GM12878 (cell line): Measurements from ENCODE around the gene TACSTD2. TPM values are rescaled to one million over a fixed set of nuclear protein-coding genes. Genes with fewer than 3 reads are reported as not detected.
"Not testable (repeated sequence)": the region's sequence is repeated elsewhere in the genome, so short reads cannot be mapped to it uniquely, and the experiment has no call there.

Source experiments
- ATAC-seq: fragments of 200-7000 bp; cut with Tn5 transposase; 3 replicates; pipeline ENCODE4 v1.9.1; 2020; ENCODE audit warnings: mild to moderate bottlenecking, moderate library complexity
- BruUV-seq: library from RNA; stranded (reverse); fragments of 400-500 nt; replicated peaks from 2 replicates; lab custom pipeline; 2021; lab: Mats Ljungman, UMichigan
- CTCF ChIA-PET: fragments of 300-600 bp; sonication (Branson Sonifier 250); formaldehyde crosslinking; extraction: SDS; loops from one replicate; lab custom pipeline; 2021; ENCODE audit warnings: inconsistent platforms; lab: Yijun Ruan, JAX
- POLR2A ChIA-PET: fragments of 350-600 bp; formaldehyde crosslinking; extraction: SDS; loops from one replicate; lab custom pipeline; 2021; ENCODE audit warnings: inconsistent platforms; lab: Charles Lee
- RAD21 ChIA-PET: fragments of 300-600 bp; sonication (Branson Sonifier 250); formaldehyde crosslinking; loops from one replicate; lab custom pipeline; 2023; ENCODE audit warnings: antibody characterized with exemption; ENCODE audit not compliant: unreplicated experiment; lab: Charles Lee
- SMC1A ChIA-PET: fragments of 300-600 bp; sonication (Branson Sonifier 250); formaldehyde crosslinking; loops from one replicate; lab custom pipeline; 2023; ENCODE audit not compliant: unreplicated experiment, uncharacterized antibody; lab: Charles Lee
- DNase-seq: peaks from one replicate; pipeline ENCODE4 v3.0.0-alpha.2; 2011; ENCODE audit warnings: low read depth, low spot score
- FAIRE-seq: peaks from 3 replicates; lab custom pipeline; 2011; peaks lifted over from hg19 to GRCh38; lab: Jason Lieb, UNC
- H2AFZ ChIP-seq: 2 replicates; pipeline ENCODE4 v1.6.0; 2011; ENCODE audit warnings: low read depth, low read length, control low read depth; ENCODE audit not compliant: control insufficient read depth
- H3K27ac ChIP-seq: 2 replicates; pipeline ENCODE4 v1.5.1; 2011; ENCODE audit warnings: control low read depth; ENCODE audit not compliant: control insufficient read depth, insufficient read depth
- H3K27me3 ChIP-seq, 2 experiments: replicated peaks in 1 of 2; 2 replicates each; pipeline versions ENCODE4 v1.6.0 to v1.6.1; 2011; ENCODE audit warnings: low read length in 1 of 2; ENCODE audit not compliant: control insufficient read depth in 2 of 2, insufficient read depth in 2 of 2
- H3K36me3 ChIP-seq, 2 experiments: 2 replicates each; pipeline ENCODE4 v1.5.1; 2011; ENCODE audit warnings: low read length in 1 of 2; ENCODE audit not compliant: control insufficient read depth in 2 of 2, insufficient read depth in 2 of 2
- H3K4me1 ChIP-seq: 2 replicates; pipeline ENCODE4 v1.6.1; 2011; ENCODE audit warnings: mild to moderate bottlenecking, low read length, moderate library complexity, mixed read lengths; ENCODE audit not compliant: control insufficient read depth, insufficient read depth
- H3K4me2 ChIP-seq: 2 replicates; pipeline ENCODE4 v1.6.0; 2011; ENCODE audit warnings: control low read depth; ENCODE audit not compliant: control insufficient read depth, insufficient read depth
- H3K4me3 ChIP-seq: fragments of 200-600 bp; sonication (generic); 2 replicates; pipeline ENCODE4 v1.5.1; 2016
- H3K79me2 ChIP-seq: 2 replicates; pipeline ENCODE4 v1.6.0; 2011; ENCODE audit warnings: low read length; ENCODE audit not compliant: control insufficient read depth, insufficient read depth
- H3K9ac ChIP-seq: 2 replicates; pipeline ENCODE4 v1.8.0; 2011; ENCODE audit warnings: low read length, control low read depth, mixed read lengths; ENCODE audit not compliant: control insufficient read depth, insufficient read depth
- H3K9me3 ChIP-seq: replicated peaks from 3 replicates; pipeline ENCODE4 v1.5.1; 2011; ENCODE audit warnings: mild to moderate bottlenecking, low read length; ENCODE audit not compliant: control insufficient read depth, insufficient read depth
- H4K20me1 ChIP-seq: 2 replicates; pipeline ENCODE4 v1.6.0; 2011; ENCODE audit not compliant: control insufficient read depth, insufficient read depth
- ASH2L ChIP-seq: fragments of 300-600, 200-600 bp; sonication (generic); IDR thresholded peaks from 2 replicates; pipeline ENCODE4 v1.6.1; 2017; ENCODE audit warnings: low read depth, mild to moderate bottlenecking, borderline replicate concordance
- BCL3 ChIP-seq: IDR thresholded peaks from 2 replicates; pipeline ENCODE4 v1.6.1; 2011; ENCODE audit warnings: borderline replicate concordance, low read depth, mild to moderate bottlenecking, moderate library complexity, low read length; ENCODE audit not compliant: insufficient read depth, poor library complexity, severe bottlenecking
- CBX3 ChIP-seq: fragments of 200-600 bp; sonication (generic); IDR thresholded peaks from 2 replicates; pipeline ENCODE4 v1.6.1; 2016; ENCODE audit warnings: low read depth, borderline replicate concordance
- MTA3 ChIP-seq: IDR thresholded peaks from 2 replicates; pipeline ENCODE4 v1.6.1; 2012; ENCODE audit warnings: low read length, inconsistent platforms, borderline replicate concordance
- POU2F2 ChIP-seq: IDR thresholded peaks from 3 replicates; pipeline ENCODE4 v1.6.1; 2011; ENCODE audit warnings: low read depth, mild to moderate bottlenecking, low read length, borderline replicate concordance
- RUNX3 ChIP-seq: IDR thresholded peaks from 2 replicates; pipeline ENCODE4 v1.6.1; 2012; ENCODE audit warnings: low read length, inconsistent platforms
- YY1 ChIP-seq: IDR thresholded peaks from 2 replicates; pipeline ENCODE4 v1.6.1; 2011; ENCODE audit warnings: low read depth, mild to moderate bottlenecking, low read length
- WGBS: methylation state at CpG from one replicate; pipeline ENCODE4 v1.1.6; 2016; ENCODE audit warnings: low lambda C conversion rate; ENCODE audit not compliant: insufficient replicate concordance, insufficient coverage; ENCODE audit errors: missing lambda C conversion rate; 5-methylcytosine and 5-hydroxymethylcytosine counted together
- in situ Hi-C: fragments of 300-500 bp; cut with MboI; formaldehyde crosslinking; loops from 9 replicates; pipeline ENCODE4 v1.14.3; 2018; ENCODE audit warnings: mixed read lengths
- intact Hi-C: fragments of 100-400 bp; cut with micrococcal nuclease; formaldehyde crosslinking; loops from one replicate; pipeline ENCODE4 v1.14.2; 2022; ENCODE audit not compliant: unreplicated experiment
- polyA plus RNA-seq, 11 experiments: library from polyadenylated mRNA; depleted of rRNA in 4 of 11; unstranded in 6 of 11; stranded (reverse) in 5 of 11; fragments of >200 nt; fragmentation: Nextera tagmentation in 4 of 11; fragmentation: Illumina TruSeq in 1 of 11; extraction: Ambion mirVana in 4 of 11; extraction: Trizol in 1 of 11; gene quantifications; 1 replicate in 1 of 11; 2 replicates in 10 of 11; pipeline versions ENCODE4 v1.2.1 to v1.2.3, GENCODE V29; 2011 to 2016; ENCODE audit warnings: inconsistent platforms in 2 of 11, missing spikeins in 2 of 11, low read depth in 1 of 11
- total RNA-seq, 4 experiments: library from RNA; depleted of rRNA in 3 of 4; stranded (reverse); fragments of >200 nt in 3 of 4; fragmentation: Illumina TruSeq in 1 of 4; extraction: Trizol in 1 of 4; gene quantifications; 2 replicates each; pipeline versions ENCODE4 v1.2.1 to v1.2.3, GENCODE V29; 2013 to 2021
- TF ChIP-seq, protein P1 (sequence below): IDR thresholded peaks from 2 replicates; pipeline ENCODE4 v1.6.1; 2012; ENCODE audit warnings: low read length, inconsistent platforms
- TF ChIP-seq, protein P2 (sequence below): IDR thresholded peaks from 2 replicates; pipeline ENCODE4 v1.6.1; 2012; ENCODE audit warnings: low read depth, low read length, improper control_type of control experiment

TACSTD2 gene
- total and polyA plus RNA-seq, 10 of the 15 experiments (the other 5 are each of a cell fraction or from before 2014, with no cell fraction given), result 0.56 to 9.4 (median 3.7) TPM

DNA sequence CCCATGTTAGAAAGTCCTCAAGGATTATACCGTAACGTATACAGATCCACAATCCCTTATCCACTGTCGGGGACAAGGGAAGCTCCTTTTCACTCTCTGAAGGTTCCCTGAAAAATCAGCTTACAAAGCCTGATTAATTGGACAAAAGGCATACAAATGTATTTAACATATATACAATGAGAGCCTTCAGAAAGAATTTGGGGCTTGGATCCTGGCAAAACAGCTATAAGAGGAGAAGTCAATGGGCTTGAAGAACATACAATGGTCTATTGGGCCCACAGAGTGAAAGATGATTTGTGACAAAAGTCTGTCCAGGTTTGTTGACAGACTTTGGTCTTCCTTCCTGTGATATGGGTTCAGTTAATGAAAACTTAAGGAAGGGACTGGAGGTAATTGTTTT, 10.7 kb downstream of the TACSTD2 start:
- Histone ChIP-seq H3K9ac (no peak overlapping the region), H3K79me2 (no peaks in the 10 kb centered on the region), H3K4me1 (no peaks in the 10 kb centered on the region; the same call in 1 of the 2 replicates), H3K9me3 (no peaks in the 10 kb centered on the region), H3K36me3 (no peaks in the 10 kb centered on the region), H3K4me3 (no peak overlapping the region), H3K27ac (no peak overlapping the region), H4K20me1 (no peaks in the 10 kb centered on the region), H2AFZ (no peak overlapping the region), H3K27me3 (no peaks in the 10 kb centered on the region), H3K4me2 (no peak overlapping the region)
- ATAC-seq (no peak), DNase-seq (no peak), FAIRE-seq (no peak)
- intact Hi-C loops (no loop called here), in situ Hi-C loops (loop anchor here (25.0 kb wide), 1 partner anchor 1729 kb away; no protein-coding TSS in a partner anchor)
- WGBS, result 77% methylated on average over 3 of the region's 3 CpGs
- ChIA-PET SMC1A (interaction anchor here (1.1 to 1.6 kb wide), 2 partner anchors 19 to 86 kb away, joined by 3 to 4 read pairs; no protein-coding TSS in a partner anchor), RAD21 (no interaction called here), CTCF (no interaction called here), POLR2A (no interaction called here)
- TF ChIP-seq RUNX3, result no peak
- TF ChIP-seq, protein P1, sequence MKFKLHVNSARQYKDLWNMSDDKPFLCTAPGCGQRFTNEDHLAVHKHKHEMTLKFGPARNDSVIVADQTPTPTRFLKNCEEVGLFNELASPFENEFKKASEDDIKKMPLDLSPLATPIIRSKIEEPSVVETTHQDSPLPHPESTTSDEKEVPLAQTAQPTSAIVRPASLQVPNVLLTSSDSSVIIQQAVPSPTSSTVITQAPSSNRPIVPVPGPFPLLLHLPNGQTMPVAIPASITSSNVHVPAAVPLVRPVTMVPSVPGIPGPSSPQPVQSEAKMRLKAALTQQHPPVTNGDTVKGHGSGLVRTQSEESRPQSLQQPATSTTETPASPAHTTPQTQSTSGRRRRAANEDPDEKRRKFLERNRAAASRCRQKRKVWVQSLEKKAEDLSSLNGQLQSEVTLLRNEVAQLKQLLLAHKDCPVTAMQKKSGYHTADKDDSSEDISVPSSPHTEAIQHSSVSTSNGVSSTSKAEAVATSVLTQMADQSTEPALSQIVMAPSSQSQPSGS, result no peak
- TF ChIP-seq CBX3, result no peak
- TF ChIP-seq POU2F2, result no peak
- no peak for TF ChIP-seq YY1
- no peak for TF ChIP-seq ASH2L
- TF ChIP-seq, protein P2, sequence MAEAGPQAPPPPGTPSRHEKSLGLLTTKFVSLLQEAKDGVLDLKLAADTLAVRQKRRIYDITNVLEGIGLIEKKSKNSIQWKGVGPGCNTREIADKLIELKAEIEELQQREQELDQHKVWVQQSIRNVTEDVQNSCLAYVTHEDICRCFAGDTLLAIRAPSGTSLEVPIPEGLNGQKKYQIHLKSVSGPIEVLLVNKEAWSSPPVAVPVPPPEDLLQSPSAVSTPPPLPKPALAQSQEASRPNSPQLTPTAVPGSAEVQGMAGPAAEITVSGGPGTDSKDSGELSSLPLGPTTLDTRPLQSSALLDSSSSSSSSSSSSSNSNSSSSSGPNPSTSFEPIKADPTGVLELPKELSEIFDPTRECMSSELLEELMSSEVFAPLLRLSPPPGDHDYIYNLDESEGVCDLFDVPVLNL, result no peak
- TF ChIP-seq BCL3, result no peak
- TF ChIP-seq MTA3, result no peak
- no TSS peak for BruUV-seq

DNA sequence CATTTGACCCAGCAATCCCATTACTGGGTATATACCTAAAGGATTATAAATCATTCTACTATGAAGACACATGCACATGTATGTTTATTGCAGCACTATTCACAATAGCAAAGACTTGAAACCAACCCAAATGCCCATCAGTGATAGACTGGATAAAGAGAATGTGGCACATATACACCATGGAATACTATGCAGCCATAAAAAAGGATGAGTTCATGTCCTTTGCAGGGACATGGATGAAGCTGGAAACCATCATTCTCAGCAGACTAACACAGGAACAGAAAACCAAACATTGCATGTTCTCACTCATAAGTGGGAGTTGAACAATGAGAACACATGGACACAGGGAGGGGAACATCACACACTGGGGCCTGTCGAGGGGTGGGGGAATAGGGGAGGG, 13.3 kb downstream of the TACSTD2 start:
- in situ Hi-C loops, result loop anchor here (25.0 kb wide), 1 partner anchor 1726 kb away; no protein-coding TSS in a partner anchor
- BruUV-seq, H3K9me3 ChIP-seq, SMC1A ChIA-PET, POLR2A ChIA-PET, H3K4me2 ChIP-seq, DNase-seq, H3K27me3 ChIP-seq, H3K27ac ChIP-seq, intact Hi-C loops, H3K36me3 ChIP-seq, RAD21 ChIA-PET, H3K4me1 ChIP-seq, H3K4me3 ChIP-seq, FAIRE-seq, H2AFZ ChIP-seq, CTCF ChIA-PET, ATAC-seq, H3K79me2 ChIP-seq, H4K20me1 ChIP-seq, H3K9ac ChIP-seq: not testable (repeated sequence)
- WGBS, result no CpG with 5 or more reads among the region's 1 CpG
